Eye (tissue), 1 donor: Measurements from ENCODE around the gene CNPY1.

Source experiments
- DNase-seq: peaks from one replicate; pipeline ENCODE4 v3.0.0-alpha.2; 2015

Gene CNPY1

GRCh38 chr7:155509359-155509724 lies 37.0 kb downstream of the CNPY1 start:
- peak; percentile 60 for DNase-seq

- peak; percentile 75 for DNase-seq
Measured at GRCh38 chr7:155508376-155509358, 37.7 kb downstream of the CNPY1 start.

- peak; percentile 62 for DNase-seq
Measured at GRCh38 chr7:155507576-155507975, 38.8 kb downstream of the CNPY1 start.

- DNase-seq = peak; percentile 79
Measured at GRCh38 chr7:155506854-155507337, 39.5 kb downstream of the CNPY1 start.

- DNase-seq = no peak
Measured at GRCh38 chr7:155505422-155505793, 41.0 kb downstream of the CNPY1 start.

- no peak for DNase-seq
Measured at GRCh38 chr7:155497149-155497901, 49.0 kb downstream of the CNPY1 start.

GRCh38 chr7:155496267-155497005 lies 49.9 kb downstream of the CNPY1 start:
- no peak for DNase-seq

GRCh38 chr7:155495440-155496248 lies 50.7 kb downstream of the CNPY1 start:
- no peak for DNase-seq

- DNase-seq = no peak
Measured at GRCh38 chr7:155494551-155494950, 51.8 kb downstream of the CNPY1 start.

- DNase-seq = no peak
Measured at GRCh38 chr7:155493744-155494538, 52.4 kb downstream of the CNPY1 start.

GRCh38 chr7:155491812-155492211 lies 54.5 kb downstream of the CNPY1 start:
- DNase-seq = no peak

GRCh38 chr7:155490697-155491628 lies 55.4 kb downstream of the CNPY1 start:
- peak; percentile 82 for DNase-seq

- peak; percentile 72 for DNase-seq
Measured at GRCh38 chr7:155489862-155490696, 56.3 kb downstream of the CNPY1 start.

- DNase-seq = no peak
Measured at GRCh38 chr7:155489158-155489840, 57.1 kb downstream of the CNPY1 start.

GRCh38 chr7:155488483-155489127 lies 57.8 kb downstream of the CNPY1 start:
- DNase-seq = no peak

GRCh38 chr7:155487509-155488482 lies 58.6 kb downstream of the CNPY1 start:
- DNase-seq = no peak
